ENCODE results near the gene CHP1.
"Not testable (repeated sequence)": the region's sequence is repeated elsewhere in the genome, so short reads cannot be mapped to it uniquely, and the experiment has no call there.

Gene CHP1

GRCh38 chr15:41292521-41292920 is 61.5 kb downstream of the CHP1 start:
- no peak overlapping the region for H3K4me3 ChIP-seq (ENCODE audit: low read length)
- no peak for TF ChIP-seq CTCF (conservative IDR thresholded peaks at IDR 0.05; ENCODE audit: low read depth, low read length)
- no peak for DNase-seq (ENCODE audit: low read depth)

GRCh38 chr15:41301139-41301538 is 70.1 kb downstream of the CHP1 start:
- H3K4me3 ChIP-seq (ENCODE audit: low read length); DNase-seq (ENCODE audit: low read depth): not testable (repeated sequence)

GRCh38 chr15:41301587-41301986 is 70.5 kb downstream of the CHP1 start:
- no peak overlapping the region for H3K4me3 ChIP-seq (ENCODE audit: low read length)
- no peak for TF ChIP-seq CTCF (conservative IDR thresholded peaks at IDR 0.05; ENCODE audit: low read depth, low read length)

GRCh38 chr15:41304149-41304770 is 73.2 kb downstream of the CHP1 start:
- no peak for TF ChIP-seq CTCF (conservative IDR thresholded peaks at IDR 0.05; ENCODE audit: low read depth, low read length)
- DNase-seq (ENCODE audit: low read depth) = no peak
- H3K4me3 ChIP-seq (ENCODE audit: low read length) = no peak overlapping the region

More at GRCh38 chr15:41301587-41301986, 70.5 kb downstream of the CHP1 start:
- DNase-seq (ENCODE audit: low read depth) = no peak

GRCh38 chr15:41307679-41308078 is 76.6 kb downstream of the CHP1 start:
- DNase-seq (ENCODE audit: low read depth) = no peak
- TF ChIP-seq CTCF (conservative IDR thresholded peaks at IDR 0.05; ENCODE audit: low read depth, low read length) = no peak
- no peak overlapping the region for H3K4me3 ChIP-seq (ENCODE audit: low read length)

- no peak for DNase-seq (ENCODE audit: low read depth)
- H3K4me3 ChIP-seq (ENCODE audit: low read length) = no peak overlapping the region
- no peak for TF ChIP-seq CTCF (conservative IDR thresholded peaks at IDR 0.05; ENCODE audit: low read depth, low read length)
These were observed 78.3 kb downstream of the CHP1 start for GRCh38 chr15:41309226-41309905.

- H3K4me3 ChIP-seq (ENCODE audit: low read length); DNase-seq (ENCODE audit: low read depth): not testable (repeated sequence)
These were observed 89.8 kb downstream of the CHP1 start for GRCh38 chr15:41320805-41321330.

- no peak for TF ChIP-seq CTCF (conservative IDR thresholded peaks at IDR 0.05; ENCODE audit: low read depth, low read length)
- H3K4me3 ChIP-seq (ENCODE audit: low read length) = no peak overlapping the region
- DNase-seq (ENCODE audit: low read depth) = no peak
These were observed 92.5 kb downstream of the CHP1 start for GRCh38 chr15:41323611-41324010.
